Upper lobe of right lung (tissue), 1 donor: Measurements from ENCODE around the gene ANO10. TPM values are rescaled to one million over a fixed set of nuclear protein-coding genes. Genes with fewer than 3 reads are reported as not detected.

Source experiments
- ATAC-seq: fragments of 200-7000 bp; cut with Tn5 transposase; one replicate; pipeline ENCODE4 v1.9.1; 2020; ENCODE audit warnings: mild to moderate bottlenecking, moderate library complexity
- DNase-seq: peaks from one replicate; pipeline ENCODE4 v3.0.0-alpha.2; 2020
- H3K27ac ChIP-seq: fragments of 200-600 bp; one replicate; pipeline ENCODE4 v1.8.0; 2022
- H3K27me3 ChIP-seq: fragments of 200-600 bp; one replicate; pipeline ENCODE4 v1.8.0; 2022; ENCODE audit warnings: mild to moderate bottlenecking
- H3K36me3 ChIP-seq: fragments of 200-600 bp; one replicate; pipeline ENCODE4 v1.8.0; 2022
- H3K4me1 ChIP-seq: fragments of 200-600 bp; one replicate; pipeline ENCODE4 v1.8.0; 2022
- H3K4me3 ChIP-seq: fragments of 200-600 bp; one replicate; pipeline ENCODE4 v1.8.0; 2022; ENCODE audit warnings: mild to moderate bottlenecking
- H3K9me3 ChIP-seq: fragments of 200-600 bp; one replicate; pipeline ENCODE4 v1.8.0; 2022
- CTCF ChIP-seq: fragments of 200-600 bp; IDR thresholded peaks from one replicate; pipeline ENCODE4 v1.8.0; 2022; ENCODE audit warnings: antibody characterized with exemption
- intact Hi-C: fragments of 100-400 bp; cut with DNase I; formaldehyde crosslinking; loops from one replicate; pipeline ENCODE4 v1.11.0; 2022
- total RNA-seq: library from RNA; stranded (reverse); fragmentation: NEBNext Ultra II Directional; extraction: Animal tissue kit (Norgen Biotek cat#: 25700); gene quantifications from one replicate; pipeline ENCODE4 v1.2.1, GENCODE V29; 2021
- donor health status: DM: no; HTN: yes; CAD: no; lungs with severe emphysema.

Gene ANO10
- total RNA-seq, 1 donor from 2014 or later, result 30.6 TPM

GRCh38 chr3:43526956-43527355 lies 94.9 kb downstream of the ANO10 start:
- H3K36me3 ChIP-seq, result no peaks in the 10 kb centered on the region
- intact Hi-C loops, result no loop called here
- no peak for ATAC-seq
- no peak for TF ChIP-seq CTCF
- H3K27ac ChIP-seq, result no peak overlapping the region
- H3K4me1 ChIP-seq, result no peaks in the 10 kb centered on the region
- no peak overlapping the region for H3K4me3 ChIP-seq
- no peaks in the 10 kb centered on the region for H3K9me3 ChIP-seq
- no peak for DNase-seq
- no peaks in the 10 kb centered on the region for H3K27me3 ChIP-seq

- DNase-seq (no peak), ATAC-seq (no peak)
- intact Hi-C loops, result no loop called here
- no peaks in the 10 kb centered on the region for H3K4me1 ChIP-seq
- H3K9me3 ChIP-seq, result no peaks in the 10 kb centered on the region
- H3K4me3 ChIP-seq, result no peak overlapping the region
- no peaks in the 10 kb centered on the region for H3K27me3 ChIP-seq
- no peak for TF ChIP-seq CTCF
- no peak overlapping the region for H3K27ac ChIP-seq
- no peaks in the 10 kb centered on the region for H3K36me3 ChIP-seq
Measured at GRCh38 chr3:43525941-43526607, 95.7 kb downstream of the ANO10 start.

GRCh38 chr3:43525386-43525785 lies 96.4 kb downstream of the ANO10 start:
- Histone ChIP-seq H3K36me3 (no peaks in the 10 kb centered on the region), H3K4me1 (no peaks in the 10 kb centered on the region), H3K27ac (no peak overlapping the region), H3K9me3 (no peaks in the 10 kb centered on the region), H3K4me3 (no peak overlapping the region), H3K27me3 (no peaks in the 10 kb centered on the region)
- intact Hi-C loops, result no loop called here
- no peak for DNase-seq
- peak; percentile 66 for ATAC-seq
- TF ChIP-seq CTCF, result no peak

- ATAC-seq (no peak), DNase-seq (no peak)
- Histone ChIP-seq H3K4me3 (no peak overlapping the region), H3K9me3 (no peaks in the 10 kb centered on the region), H3K4me1 (no peaks in the 10 kb centered on the region), H3K27me3 (no peaks in the 10 kb centered on the region), H3K27ac (no peak overlapping the region), H3K36me3 (no peaks in the 10 kb centered on the region)
- TF ChIP-seq CTCF, result no peak
- intact Hi-C loops, result no loop called here
Measured at GRCh38 chr3:43523454-43524053, 98.3 kb downstream of the ANO10 start.

GRCh38 chr3:43522727-43523362 lies 99.0 kb downstream of the ANO10 start:
- no peaks in the 10 kb centered on the region for H3K9me3 ChIP-seq
- H3K4me3 ChIP-seq, result no peak overlapping the region
- intact Hi-C loops, result no loop called here
- DNase-seq (no peak), ATAC-seq (no peak)
- no peak overlapping the region for H3K27ac ChIP-seq
- no peaks in the 10 kb centered on the region for H3K36me3 ChIP-seq
- H3K4me1 ChIP-seq, result no peaks in the 10 kb centered on the region
- TF ChIP-seq CTCF, result no peak
- H3K27me3 ChIP-seq, result no peaks in the 10 kb centered on the region
